ENCODE results near the gene FCRL5.
A peak's percentile ranks its signal among the peaks of the same experiment; 100 is the strongest.
"Not testable (repeated sequence)": the region's sequence is repeated elsewhere in the genome, so short reads cannot be mapped to it uniquely, and the experiment has no call there.

Gene FCRL5

DNA sequence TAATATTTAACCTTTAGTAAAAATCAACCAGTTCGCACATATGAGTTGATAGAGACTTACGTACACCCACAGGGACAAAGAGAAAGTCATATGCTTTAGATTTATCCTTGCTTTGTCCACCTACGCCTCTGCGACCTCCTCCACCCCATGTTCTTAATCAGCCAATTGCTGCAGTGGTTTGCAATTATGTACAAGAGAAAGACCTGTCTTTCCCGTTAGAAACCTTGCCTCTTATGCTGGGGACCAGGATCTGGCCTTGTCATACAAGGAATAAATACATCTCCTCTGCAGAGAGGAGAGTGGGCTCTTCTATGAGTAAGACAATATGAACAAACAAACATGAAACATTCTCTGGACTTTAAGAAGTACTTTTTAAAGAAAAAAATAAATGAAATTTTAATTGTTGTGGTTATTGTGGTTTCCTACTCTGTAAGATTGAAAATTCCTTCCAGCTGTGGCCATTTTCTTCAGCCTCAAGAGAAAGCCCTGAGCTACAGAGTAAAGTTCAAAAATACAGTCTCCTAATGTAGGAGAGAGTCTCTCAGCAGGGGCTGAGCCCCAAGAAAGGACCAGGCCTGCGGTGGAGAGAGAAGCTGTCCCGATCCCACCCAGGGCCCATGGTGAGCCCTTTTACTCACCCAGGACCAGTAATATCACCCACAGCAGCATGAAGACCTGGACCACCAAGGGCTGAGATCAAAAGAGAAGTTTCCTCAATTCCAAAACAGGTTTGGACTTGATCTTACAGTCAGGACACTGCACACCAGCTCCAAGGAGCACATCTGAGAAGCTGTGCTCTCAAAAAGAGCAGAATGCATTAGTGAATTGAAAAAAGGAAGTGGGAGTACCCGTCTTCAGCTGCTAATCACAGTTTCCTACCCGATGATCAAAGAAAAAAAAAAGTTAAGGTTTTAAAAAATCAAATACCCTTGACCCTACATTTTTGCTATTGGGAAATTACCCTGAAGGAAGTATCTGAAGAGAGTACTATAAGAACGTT is at the start of gene FCRL5:
TSS of gene FCRL5 (minus strand) at position 822 of the 1,000 bp plus-strand sequence. CDS start at position 669, 153 bp downstream.
- no peak for DNase-seq

DNA sequence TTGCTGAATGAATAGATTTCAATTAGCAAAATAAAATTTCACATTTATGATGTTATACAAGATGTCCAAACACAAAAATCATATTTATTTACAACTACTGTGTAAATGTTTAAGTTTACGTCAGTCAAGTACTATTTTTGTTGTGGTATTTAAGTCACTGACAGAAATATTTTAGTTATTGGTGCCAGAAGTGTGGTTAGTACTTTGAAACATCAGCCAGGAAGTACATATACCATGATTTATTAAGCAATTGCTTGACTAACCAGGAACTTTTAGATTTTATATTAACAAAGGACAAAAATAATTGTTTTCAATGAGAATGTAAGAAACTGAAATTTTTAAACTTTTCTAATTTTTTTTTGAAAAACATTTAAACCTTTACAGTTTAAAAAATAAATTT is 47.9 kb upstream of the FCRL5 start:
- no peak for DNase-seq

DNA sequence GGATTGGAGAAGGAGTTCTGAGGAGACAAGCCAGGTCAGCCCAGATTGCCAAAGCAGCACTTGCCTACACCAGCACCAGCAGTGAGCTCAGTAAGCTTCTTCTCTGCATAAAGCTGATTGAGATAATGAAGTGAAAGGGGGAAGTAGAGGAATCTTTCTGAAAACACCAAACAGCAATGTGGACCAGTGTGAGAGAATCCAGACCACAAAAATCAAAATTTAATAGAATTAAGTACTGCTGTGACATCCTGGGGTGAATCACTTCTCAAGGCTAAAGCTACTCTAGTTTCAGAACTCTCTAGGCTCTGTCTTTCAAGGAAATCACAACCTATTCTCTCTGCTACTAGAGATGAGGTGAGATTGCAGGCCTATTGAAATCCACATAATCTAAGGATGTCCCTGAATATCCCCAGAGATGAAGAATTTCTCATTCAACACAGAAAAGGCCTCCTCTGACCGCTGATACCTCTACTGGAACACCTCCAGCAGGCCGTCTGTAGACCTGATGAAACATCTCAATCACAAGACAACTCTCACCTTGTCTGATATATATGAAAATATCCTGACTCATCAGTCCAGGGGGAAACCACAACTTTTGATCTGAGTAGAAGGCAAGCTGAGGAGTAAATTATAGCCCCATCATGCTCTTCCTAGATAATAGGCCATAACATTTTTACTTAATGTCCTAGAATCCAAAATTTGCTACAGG is 45.8 kb upstream of the FCRL5 start, which contains the start of gene FCRL4:
TSS of gene FCRL4 (minus strand) at position 127 of the 709 bp plus-strand sequence. CDS start 141 bp downstream, outside the sequence.
- DNase-seq = no peak

DNA sequence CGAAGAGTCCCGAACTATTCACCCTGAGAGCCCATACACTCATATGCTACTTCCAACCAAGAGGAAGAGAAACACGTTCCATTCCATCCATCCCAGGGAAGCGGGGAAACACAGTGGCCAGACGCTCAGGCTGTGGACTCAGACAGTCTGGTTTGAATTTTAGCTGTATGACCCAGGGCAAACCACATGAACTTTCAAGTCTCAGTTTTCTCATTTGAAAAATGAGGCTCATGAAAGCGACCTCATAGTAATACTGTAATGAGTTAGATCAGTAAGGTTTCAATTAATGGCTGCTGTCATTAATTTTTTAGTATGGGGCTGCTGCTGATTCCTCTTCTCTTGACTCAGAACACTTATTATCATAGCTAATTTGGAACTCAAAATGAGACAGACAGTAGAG is 44.1 kb upstream of the FCRL5 start:
- DNase-seq = no peak

GRCh38 chr1:157595356-157595755 is 43.0 kb upstream of the FCRL5 start:
- DNase-seq = no peak

DNA sequence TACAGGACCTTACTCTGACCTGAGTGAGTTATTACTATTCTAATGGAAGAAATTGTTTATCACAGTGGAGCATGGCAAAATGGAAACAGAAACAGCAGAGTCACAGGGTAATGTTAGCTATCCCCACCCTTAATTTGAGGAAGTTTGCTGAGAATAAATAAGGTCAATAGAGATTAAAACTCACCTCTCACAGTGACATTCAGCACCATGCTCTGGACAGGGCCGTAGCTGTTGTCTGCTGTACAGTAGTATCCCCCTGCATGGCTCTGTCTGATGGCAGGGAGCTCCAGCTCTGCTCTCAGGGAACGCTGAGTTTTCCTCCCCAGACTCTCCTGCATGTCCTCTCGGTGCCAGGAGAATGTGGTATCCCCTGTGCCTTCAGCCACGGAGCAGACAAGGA is 33.7 kb upstream of the FCRL5 start:
- no peak for DNase-seq

DNA sequence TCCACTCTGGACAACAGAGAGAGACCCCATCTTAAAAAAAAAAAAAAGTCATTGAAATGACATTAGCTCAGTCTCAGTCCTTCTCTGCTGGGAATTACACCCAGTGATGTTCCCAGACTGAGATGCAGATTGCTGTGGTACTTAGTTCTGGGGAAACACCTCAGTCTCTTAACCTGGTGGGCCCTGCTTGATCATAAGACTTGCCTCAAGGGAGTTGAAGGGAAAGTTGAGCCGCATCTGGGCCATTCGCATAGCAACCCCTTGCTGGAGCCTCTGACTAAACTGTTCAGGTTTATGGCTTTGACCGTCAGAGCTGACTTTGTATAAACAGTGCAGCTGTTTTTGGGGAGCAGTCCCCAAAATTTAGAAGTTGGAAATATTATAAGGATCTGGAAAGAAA is 32.2 kb upstream of the FCRL5 start:
- DNase-seq = no peak

- no peak for DNase-seq
These were observed 28.5 kb upstream of the FCRL5 start for GRCh38 chr1:157580828-157581210.

GRCh38 chr1:157580179-157580827 is 28.0 kb upstream of the FCRL5 start:
- DNase-seq = peak; percentile 37

DNA sequence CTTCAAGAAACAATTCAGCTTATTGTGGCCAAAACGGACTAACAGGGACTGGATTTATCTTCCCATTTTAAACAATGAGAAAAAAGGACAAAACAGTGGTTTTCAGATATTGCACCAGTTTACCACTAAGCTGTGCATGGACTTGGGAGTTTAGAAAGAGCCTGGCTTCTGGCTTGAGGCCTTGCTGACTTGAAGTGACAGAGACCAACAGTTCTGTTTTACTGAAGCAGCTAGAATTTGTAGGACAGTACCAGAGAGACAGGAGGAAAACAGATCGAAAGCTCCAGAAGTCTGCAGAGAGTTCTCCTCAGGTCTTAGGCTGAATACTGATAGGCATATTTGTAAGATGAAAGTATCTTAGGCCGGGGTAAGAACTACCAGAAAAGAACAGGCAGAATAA is 25.1 kb upstream of the FCRL5 start:
- no peak for DNase-seq

DNA sequence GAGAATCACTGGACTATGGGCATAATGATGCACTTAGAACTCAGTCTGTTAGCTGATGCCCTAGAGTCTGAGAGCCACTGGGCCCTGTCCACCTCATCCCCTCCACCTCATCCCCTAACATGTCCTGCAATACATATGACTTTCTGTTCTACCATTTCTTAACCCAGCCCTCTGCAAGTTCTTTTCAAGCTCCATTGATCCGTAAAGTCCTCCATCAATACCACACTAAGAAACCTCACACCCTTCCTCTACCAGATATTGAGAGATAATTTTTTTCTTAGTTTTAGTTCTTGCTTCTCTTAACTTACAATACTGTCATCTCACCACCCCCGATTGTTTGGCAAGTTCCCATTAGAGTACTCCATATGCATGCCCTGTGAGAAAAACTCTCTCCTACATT is 23.4 kb upstream of the FCRL5 start:
- no peak for DNase-seq

GRCh38 chr1:157574836-157575235 is 22.5 kb upstream of the FCRL5 start:
- no peak for DNase-seq

GRCh38 chr1:157566484-157567300 is 14.4 kb upstream of the FCRL5 start:
- DNase-seq = no peak

GRCh38 chr1:157562515-157562914 is 10.2 kb upstream of the FCRL5 start:
- no peak for DNase-seq

DNA sequence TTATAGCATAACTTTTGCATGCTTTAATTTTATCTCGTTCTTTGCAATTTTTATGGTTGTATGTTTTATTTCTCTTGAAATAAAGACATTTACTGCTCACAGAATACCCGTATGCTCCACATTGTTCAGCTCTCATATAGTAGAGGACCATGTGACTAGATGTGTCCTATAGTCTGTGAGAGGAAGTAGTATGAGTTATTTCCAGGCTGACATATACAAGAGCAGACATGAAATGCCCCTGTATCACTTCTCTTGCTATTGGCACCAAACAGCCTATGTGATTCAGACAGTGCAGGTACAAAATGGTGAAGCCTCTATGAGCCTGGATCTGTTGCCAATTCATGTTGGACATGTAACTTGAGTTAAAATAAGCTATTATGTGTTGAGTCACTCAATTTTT is 5.8 kb upstream of the FCRL5 start:
- no peak for DNase-seq

- DNase-seq = not testable (repeated sequence)
These were observed 4.2 kb downstream of the FCRL5 start for GRCh38 chr1:157548081-157548480.

GRCh38 chr1:157542676-157543075 is 9.6 kb downstream of the FCRL5 start:
- DNase-seq = no peak

- DNase-seq = no peak
These were observed 11.5 kb downstream of the FCRL5 start for GRCh38 chr1:157540852-157541251.

- no peak for DNase-seq
These were observed 12.1 kb downstream of the FCRL5 start for GRCh38 chr1:157540160-157540748.

DNA sequence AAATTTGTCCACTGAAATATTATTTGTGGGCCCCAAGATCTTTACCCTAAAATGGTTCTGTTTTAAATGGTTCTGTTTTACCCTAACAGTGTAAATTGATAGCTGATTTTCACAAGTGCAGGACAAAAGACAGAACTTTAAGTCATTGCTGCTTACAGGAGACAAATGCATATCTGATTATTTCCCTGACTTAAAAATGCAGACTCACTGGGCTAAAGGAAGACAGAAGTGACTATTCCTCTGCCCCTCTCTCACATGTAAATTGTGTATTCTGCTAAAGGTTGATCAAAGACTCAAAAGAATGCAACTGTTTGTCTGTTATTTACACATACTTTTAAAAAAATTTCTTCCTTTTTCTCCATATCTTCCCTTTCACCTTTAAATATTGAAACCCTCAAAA is 12.7 kb downstream of the FCRL5 start:
- no peak for DNase-seq

DNA sequence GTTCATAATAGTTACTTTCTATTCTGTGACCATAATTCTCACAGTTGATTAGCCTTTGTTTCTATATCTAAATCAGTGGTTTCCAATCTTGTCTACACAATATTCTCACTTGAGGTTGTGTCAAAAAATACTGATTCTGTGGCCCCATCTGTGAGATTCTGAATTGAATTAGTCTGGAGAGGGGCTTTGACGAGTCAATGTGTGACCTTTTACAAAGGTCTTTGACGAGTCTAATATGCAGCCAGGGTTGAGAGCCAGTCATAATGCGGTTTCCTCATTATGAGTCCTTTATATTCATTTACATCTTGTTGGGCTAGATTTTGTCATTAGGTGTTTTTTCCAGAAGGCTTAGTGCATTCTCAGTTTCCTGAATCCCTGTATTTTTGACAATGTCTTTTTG is 19.7 kb downstream of the FCRL5 start:
- DNase-seq = no peak

Data from NCI-H2227 treated with DMSO at 0.1 percent for 48 hours (cell line).